SK-N-SH treated with all-trans-retinoic acid at 6 μM for 48 hours (cell line): ENCODE results near the gene C6orf132.
A peak's percentile ranks its signal among the peaks of the same experiment; 100 is the strongest.

Source experiments
- ATAC-seq: fragments of 200-7000 bp; cut with Tn5 transposase; 3 replicates; pipeline ENCODE4 v1.9.1; 2020; ENCODE audit warnings: mild to moderate bottlenecking, moderate library complexity
- ARNTL ChIP-seq: fragments of 450-650 bp; formaldehyde crosslinking; IDR thresholded peaks from 2 replicates; pipeline ENCODE4 v1.5.0; 2020; ENCODE audit warnings: low read depth, mild to moderate bottlenecking, moderate library complexity, borderline replicate concordance
- BACH2 ChIP-seq: fragments of 250-450 bp; sonication (Bioruptor Pico); IDR thresholded peaks from 2 replicates; pipeline ENCODE4 v1.9.0; 2021; ENCODE audit warnings: mild to moderate bottlenecking, borderline replicate concordance
- CREB5 ChIP-seq: fragments of 250-450 bp; sonication (Bioruptor Pico); IDR thresholded peaks from 2 replicates; pipeline ENCODE4 v1.5.1; 2020; ENCODE audit warnings: low read depth, mild to moderate bottlenecking, moderate library complexity
- CSDC2 ChIP-seq: fragments of 250-450 bp; sonication (Bioruptor Pico); IDR thresholded peaks from 2 replicates; pipeline ENCODE4 v1.5.0; 2020; ENCODE audit warnings: mild to moderate bottlenecking, moderate library complexity
- CSRNP3 ChIP-seq: fragments of 250-450 bp; sonication (Bioruptor Pico); IDR thresholded peaks from 2 replicates; pipeline ENCODE4 v1.5.1; 2021; ENCODE audit warnings: mild to moderate bottlenecking, moderate library complexity
- ESRRG ChIP-seq: fragments of 250-450 bp; sonication (Bioruptor Pico); IDR thresholded peaks from 2 replicates; pipeline ENCODE4 v1.6.1; 2021; ENCODE audit warnings: mild to moderate bottlenecking
- GLIS3 ChIP-seq: fragments of 250-450 bp; sonication (Bioruptor Pico); IDR thresholded peaks from 2 replicates; pipeline ENCODE4 v1.5.0; 2020; ENCODE audit warnings: mild to moderate bottlenecking, moderate library complexity
- ISL1 ChIP-seq: fragments of 250-450 bp; sonication (Bioruptor Pico); IDR thresholded peaks from 2 replicates; pipeline ENCODE4 v2.1.2; 2022; ENCODE audit warnings: mild to moderate bottlenecking, moderate library complexity
- OSR1 ChIP-seq: fragments of 250-450 bp; sonication (Bioruptor Pico); IDR thresholded peaks from 2 replicates; pipeline ENCODE4 v1.8.0; 2022; ENCODE audit warnings: moderate library complexity, mild to moderate bottlenecking, inconsistent platforms
- POU6F1 ChIP-seq: fragments of 250-450 bp; sonication (Bioruptor Pico); IDR thresholded peaks from 2 replicates; pipeline ENCODE4 v1.8.0; 2021; ENCODE audit warnings: low read depth, mild to moderate bottlenecking, moderate library complexity, borderline replicate concordance
- PPARA ChIP-seq: fragments of 250-450 bp; sonication (Bioruptor Pico); IDR thresholded peaks from 2 replicates; pipeline ENCODE4 v1.5.0; 2020; ENCODE audit warnings: mild to moderate bottlenecking, borderline replicate concordance
- SNAI2 ChIP-seq: fragments of 250-450 bp; sonication (Bioruptor Pico); IDR thresholded peaks from 2 replicates; pipeline ENCODE4 v1.5.0; 2020; ENCODE audit warnings: mild to moderate bottlenecking, moderate library complexity
- TCF4 ChIP-seq: fragments of 250-450 bp; sonication (Bioruptor Pico); IDR thresholded peaks from 2 replicates; pipeline ENCODE4 v1.8.0; 2021; ENCODE audit warnings: mild to moderate bottlenecking, moderate library complexity, borderline replicate concordance
- TOX ChIP-seq: fragments of 250-450 bp; sonication (Bioruptor Pico); IDR thresholded peaks from 2 replicates; pipeline ENCODE4 v1.8.0; 2021; ENCODE audit warnings: mild to moderate bottlenecking, moderate library complexity, borderline replicate concordance
- ZFP3 ChIP-seq: fragments of 250-450 bp; sonication (Bioruptor Pico); IDR thresholded peaks from 2 replicates; pipeline ENCODE4 v1.5.0; 2020; ENCODE audit warnings: mild to moderate bottlenecking, moderate library complexity
- ZFP30 ChIP-seq: fragments of 450-650 bp; formaldehyde crosslinking; IDR thresholded peaks from 2 replicates; pipeline ENCODE4 v1.5.0; 2022; ENCODE audit warnings: mild to moderate bottlenecking, moderate library complexity
- ZNF565 ChIP-seq: fragments of 450-650 bp; formaldehyde crosslinking; conservative IDR thresholded peaks from 2 replicates; pipeline ENCODE4 v1.5.0; 2020; ENCODE audit warnings: low read depth, mild to moderate bottlenecking, moderate library complexity
- ZNF70 ChIP-seq: fragments of 450-650 bp; formaldehyde crosslinking; IDR thresholded peaks from 2 replicates; pipeline ENCODE4 v1.5.0; 2020; ENCODE audit warnings: mild to moderate bottlenecking, moderate library complexity
- ZNF8 ChIP-seq: fragments of 450-650 bp; formaldehyde crosslinking; IDR thresholded peaks from 2 replicates; pipeline ENCODE4 v1.5.0; 2020; ENCODE audit warnings: mild to moderate bottlenecking, moderate library complexity
- TF ChIP-seq, protein P1 (sequence below): fragments of 250-450 bp; sonication (Bioruptor Pico); IDR thresholded peaks from 2 replicates; pipeline ENCODE4 v1.8.0; 2020; ENCODE audit warnings: mild to moderate bottlenecking, moderate library complexity, borderline replicate concordance

The C6orf132 gene

DNA sequence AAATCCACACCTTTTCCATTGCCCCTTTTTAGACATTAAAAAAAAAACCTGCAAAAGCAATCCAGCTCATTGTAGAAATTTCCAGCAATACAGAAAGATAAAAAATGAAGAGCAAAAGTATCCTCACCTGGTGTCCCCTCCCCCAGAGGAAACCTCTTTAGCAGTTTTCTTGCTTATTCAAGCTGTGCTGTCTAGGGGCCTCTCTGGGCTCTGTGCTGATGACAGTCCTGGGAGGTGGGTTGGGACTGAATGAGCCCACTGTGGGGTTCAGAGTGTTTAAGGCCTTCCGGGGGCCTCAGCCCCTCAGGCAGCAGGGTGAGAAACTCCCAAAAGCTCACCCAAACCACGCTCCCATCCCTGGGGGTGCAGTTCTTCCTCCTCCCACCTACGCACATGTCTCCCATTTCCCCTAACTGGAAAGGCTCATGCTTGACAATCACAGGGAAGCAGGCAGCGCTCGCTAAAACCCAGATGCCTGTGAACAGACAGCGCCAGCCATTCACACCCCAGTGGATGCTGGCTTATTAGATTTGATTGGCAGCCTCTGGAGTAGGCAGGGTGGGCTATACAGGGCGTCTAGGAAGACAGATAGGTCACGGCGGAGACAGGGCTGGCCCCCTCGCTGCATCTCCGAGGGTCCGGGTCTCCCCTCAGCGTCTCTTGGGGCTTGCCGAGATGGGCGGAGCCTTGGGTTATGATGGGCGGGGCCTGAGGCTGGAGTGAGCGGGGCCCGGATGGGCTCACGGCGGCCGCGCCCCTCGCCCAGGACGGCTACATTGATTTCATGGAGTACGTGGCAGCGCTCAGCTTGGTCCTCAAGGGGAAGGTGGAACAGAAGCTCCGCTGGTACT is 35.3 kb upstream of the C6orf132 start:
- peak; percentile 75 for ATAC-seq
- TF ChIP-seq ZNF565 (CRISPR knock-in tag) (no peak), ZFP3 (no peak), TCF4 (CRISPR knock-in tag) (peak; percentile 53), OSR1 (CRISPR knock-in tag) (no peak)
- TF ChIP-seq, all 23 proteins: peak for 1

- ATAC-seq: no peak
- TF ChIP-seq OSR1 (CRISPR knock-in tag) (no peak), ARNTL (CRISPR knock-in tag) (no peak), ZFP3 (no peak), BACH2 (CRISPR knock-in tag) (no peak), ISL1 (CRISPR knock-in tag) (no peak)
Observed at GRCh38 chr6:42176981-42177380, 34.6 kb upstream of the C6orf132 start.

DNA sequence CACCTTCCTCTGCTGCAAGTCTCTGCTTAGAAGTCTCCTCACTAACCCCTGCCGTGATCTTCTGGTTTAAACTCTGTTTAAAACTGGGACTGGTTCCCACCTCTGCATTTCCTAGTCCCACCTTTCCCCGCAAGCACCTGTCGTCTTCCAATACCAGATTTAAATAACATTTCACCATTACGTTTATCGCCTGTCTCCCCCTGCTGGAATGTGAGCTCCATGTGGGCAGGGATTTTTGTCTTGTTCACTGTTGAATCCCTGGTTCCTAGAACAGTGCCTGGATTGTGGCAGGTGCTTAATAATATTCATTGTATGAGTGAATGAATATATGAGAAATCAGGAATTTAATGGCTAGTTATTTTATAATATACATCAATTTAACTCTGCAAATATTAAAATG is 33.4 kb upstream of the C6orf132 start:
- no peak for TF ChIP-seq CREB5 (CRISPR knock-in tag)
- TF ChIP-seq TOX (CRISPR knock-in tag): no peak
- TF ChIP-seq BACH2 (CRISPR knock-in tag): no peak
- no peak for TF ChIP-seq ZFP3
- no peak for TF ChIP-seq POU6F1 (CRISPR knock-in tag)
- no peak for TF ChIP-seq SNAI2
- no peak for TF ChIP-seq ARNTL (CRISPR knock-in tag)
- TF ChIP-seq ZFP30 (CRISPR knock-in tag): no peak
- TF ChIP-seq CSDC2: no peak
- no peak for TF ChIP-seq PPARA (CRISPR knock-in tag)
- ATAC-seq: no peak

GRCh38 chr6:42173101-42173500 is 30.7 kb upstream of the C6orf132 start, which contains the start of gene GUCA1A:
GUCA1A (plus strand) TSS chr6:42173364; CDS start chr6:42173614, 250 bp downstream.
- ATAC-seq: no peak
- no peak for TF ChIP-seq POU6F1 (CRISPR knock-in tag)
- no peak for TF ChIP-seq ZNF8 (CRISPR knock-in tag)
- no peak for TF ChIP-seq PPARA (CRISPR knock-in tag)
- TF ChIP-seq GLIS3 (CRISPR knock-in tag): no peak
- no peak for TF ChIP-seq CSRNP3
- no peak for TF ChIP-seq ESRRG (CRISPR knock-in tag)
- TF ChIP-seq TOX (CRISPR knock-in tag): no peak
- no peak for TF ChIP-seq OSR1 (CRISPR knock-in tag)
- no peak for TF ChIP-seq BACH2 (CRISPR knock-in tag)
- TF ChIP-seq ARNTL (CRISPR knock-in tag): no peak
- TF ChIP-seq CREB5 (CRISPR knock-in tag): no peak
- TF ChIP-seq CSDC2: no peak
- no peak for TF ChIP-seq SNAI2
- TF ChIP-seq ZNF70 (CRISPR knock-in tag): no peak
- no peak for TF ChIP-seq TCF4 (CRISPR knock-in tag)
- TF ChIP-seq ZFP30 (CRISPR knock-in tag): no peak
- TF ChIP-seq, protein P1, sequence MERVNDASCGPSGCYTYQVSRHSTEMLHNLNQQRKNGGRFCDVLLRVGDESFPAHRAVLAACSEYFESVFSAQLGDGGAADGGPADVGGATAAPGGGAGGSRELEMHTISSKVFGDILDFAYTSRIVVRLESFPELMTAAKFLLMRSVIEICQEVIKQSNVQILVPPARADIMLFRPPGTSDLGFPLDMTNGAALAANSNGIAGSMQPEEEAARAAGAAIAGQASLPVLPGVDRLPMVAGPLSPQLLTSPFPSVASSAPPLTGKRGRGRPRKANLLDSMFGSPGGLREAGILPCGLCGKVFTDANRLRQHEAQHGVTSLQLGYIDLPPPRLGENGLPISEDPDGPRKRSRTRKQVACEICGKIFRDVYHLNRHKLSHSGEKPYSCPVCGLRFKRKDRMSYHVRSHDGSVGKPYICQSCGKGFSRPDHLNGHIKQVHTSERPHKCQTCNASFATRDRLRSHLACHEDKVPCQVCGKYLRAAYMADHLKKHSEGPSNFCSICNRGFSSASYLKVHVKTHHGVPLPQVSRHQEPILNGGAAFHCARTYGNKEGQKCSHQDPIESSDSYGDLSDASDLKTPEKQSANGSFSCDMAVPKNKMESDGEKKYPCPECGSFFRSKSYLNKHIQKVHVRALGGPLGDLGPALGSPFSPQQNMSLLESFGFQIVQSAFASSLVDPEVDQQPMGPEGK: no peak
- no peak for TF ChIP-seq ISL1 (CRISPR knock-in tag)
- TF ChIP-seq, all 23 proteins: peak for 0
